Adrenal gland (tissue), 5 donors: ENCODE results near the gene TOX2.

Experiments used
- CTCF ChIP-seq, 6 experiments: fragments of 450-650 bp in 4 of 6; fragments of 200-600 bp in 2 of 6; sonication (generic) in 1 of 6; IDR thresholded peaks; 1 replicate in 5 of 6; 2 replicates in 1 of 6; pipeline versions ENCODE4 v1.5.1 to v1.8.0; 2016 to 2021; ENCODE audit warnings: antibody characterized with exemption in 6 of 6, mild to moderate bottlenecking in 2 of 6, moderate library complexity in 1 of 6
- POLR2A ChIP-seq, 2 donors: fragments of 450-650 bp; IDR thresholded peaks; one replicate each; pipeline ENCODE4 v1.6.1; 2017; ENCODE audit warnings: antibody characterized with exemption in 2 of 2, mild to moderate bottlenecking in 2 of 2, moderate library complexity in 1 of 2
- donor health status: DM: no; HTN: no; CAD: no.

- no peak for TF ChIP-seq CTCF (IDR thresholded peaks at IDR 0.05)
- no peak for TF ChIP-seq POLR2A (IDR thresholded peaks at IDR 0.05)
These were observed 22.9 kb downstream of the TOX2 start for GRCh38 chr20:43937591-43937990.
